Osteocyte (in vitro differentiated cells): ENCODE measurements around the gene PTPRG. TPM values are rescaled to one million over a fixed set of nuclear protein-coding genes. Genes with fewer than 3 reads are reported as not detected.
A peak's percentile ranks its signal among the peaks of the same experiment; 100 is the strongest.

Experiments
- DNase-seq: peaks from one replicate; pipeline ENCODE4 v3.0.0; 2021; ENCODE audit warnings: mixed read lengths; ENCODE audit not compliant: unreplicated experiment; ENCODE audit errors: extremely low spot score
- H3K27ac Mint-ChIP-seq: one replicate; pipeline ENCODE4 v1.8.0; 2021; ENCODE audit warnings: mild to moderate bottlenecking, mixed read lengths; ENCODE audit not compliant: unreplicated experiment
- H3K27me3 Mint-ChIP-seq: one replicate; pipeline ENCODE4 v1.8.0; 2021; ENCODE audit warnings: mixed read lengths; ENCODE audit not compliant: unreplicated experiment
- H3K36me3 Mint-ChIP-seq: one replicate; pipeline ENCODE4 v1.8.0; 2021; ENCODE audit warnings: mixed read lengths; ENCODE audit not compliant: unreplicated experiment
- H3K4me1 Mint-ChIP-seq: one replicate; pipeline ENCODE4 v1.8.0; 2021; ENCODE audit warnings: mixed read lengths; ENCODE audit not compliant: unreplicated experiment
- H3K4me3 Mint-ChIP-seq: one replicate; pipeline ENCODE4 v1.8.0; 2021; ENCODE audit warnings: mild to moderate bottlenecking, moderate library complexity, mixed read lengths; ENCODE audit not compliant: unreplicated experiment
- H3K9me3 Mint-ChIP-seq: one replicate; pipeline ENCODE4 v1.8.0; 2021; ENCODE audit warnings: mixed read lengths; ENCODE audit not compliant: unreplicated experiment
- CTCF ChIP-seq: fragments of 200-600 bp; sonication (generic); IDR thresholded peaks from 2 replicates; pipeline ENCODE4 v1.5.0; 2021; ENCODE audit warnings: antibody characterized with exemption, mild to moderate bottlenecking, moderate library complexity
- total RNA-seq: library from RNA; stranded (reverse); gene quantifications from 2 replicates; pipeline ENCODE4 v1.2.1, GENCODE V29; 2021

Gene PTPRG
- total RNA-seq, 1 donor from 2014 or later: 48.1 TPM

DNA sequence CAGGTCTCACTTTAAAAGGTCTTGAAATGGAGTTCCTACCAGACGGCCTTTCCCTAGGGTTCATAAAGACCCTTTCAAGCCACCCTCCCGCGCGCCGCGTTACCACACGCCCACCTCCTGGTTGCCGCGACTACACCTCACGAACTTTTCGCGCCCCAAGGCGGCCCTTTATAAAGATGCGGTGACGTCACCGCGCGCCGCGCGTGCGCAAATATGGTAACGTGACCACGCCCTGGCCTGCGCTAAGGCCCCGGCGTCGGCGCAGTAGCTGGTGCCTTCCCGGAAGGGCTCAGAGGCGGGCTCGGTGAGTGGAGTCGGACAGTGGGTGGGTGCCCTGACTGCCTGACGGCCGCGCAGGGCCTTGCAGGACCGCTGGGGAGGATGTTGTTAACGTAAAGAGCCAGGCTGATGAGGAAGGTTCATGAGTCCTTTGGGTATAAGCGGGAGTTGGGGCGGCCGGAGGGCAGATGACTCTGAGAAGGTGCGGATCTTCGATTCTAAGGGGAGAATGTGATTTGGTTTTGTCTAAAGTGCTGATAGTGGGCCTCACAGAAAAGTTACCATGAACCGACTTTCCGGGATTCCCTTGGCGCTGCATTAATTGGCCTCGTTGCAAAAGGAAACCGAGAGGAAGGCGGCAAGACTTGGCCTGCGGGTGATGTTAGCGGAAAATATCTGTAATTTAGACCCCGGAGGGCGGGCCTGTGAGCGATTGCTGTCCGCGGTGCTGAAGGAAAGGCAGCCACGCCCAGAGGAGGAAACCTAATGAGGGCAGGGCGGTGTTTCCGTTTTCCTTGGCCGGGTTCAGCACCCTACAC is 757.6 kb downstream of the PTPRG start:
- Mint-ChIP-seq H3K9me3 (peaks cover 5% of the 10 kb centered on the region), H3K4me1 (peaks cover 19% of the 10 kb centered on the region), H3K27ac (peak overlapping the region; percentile 98), H3K4me3 (peak overlapping the region; percentile 100), H3K36me3 (peaks cover 12% of the 10 kb centered on the region), H3K27me3 (no peaks in the 10 kb centered on the region)
- no peak for TF ChIP-seq CTCF
- peak; percentile 95 for DNase-seq

DNA sequence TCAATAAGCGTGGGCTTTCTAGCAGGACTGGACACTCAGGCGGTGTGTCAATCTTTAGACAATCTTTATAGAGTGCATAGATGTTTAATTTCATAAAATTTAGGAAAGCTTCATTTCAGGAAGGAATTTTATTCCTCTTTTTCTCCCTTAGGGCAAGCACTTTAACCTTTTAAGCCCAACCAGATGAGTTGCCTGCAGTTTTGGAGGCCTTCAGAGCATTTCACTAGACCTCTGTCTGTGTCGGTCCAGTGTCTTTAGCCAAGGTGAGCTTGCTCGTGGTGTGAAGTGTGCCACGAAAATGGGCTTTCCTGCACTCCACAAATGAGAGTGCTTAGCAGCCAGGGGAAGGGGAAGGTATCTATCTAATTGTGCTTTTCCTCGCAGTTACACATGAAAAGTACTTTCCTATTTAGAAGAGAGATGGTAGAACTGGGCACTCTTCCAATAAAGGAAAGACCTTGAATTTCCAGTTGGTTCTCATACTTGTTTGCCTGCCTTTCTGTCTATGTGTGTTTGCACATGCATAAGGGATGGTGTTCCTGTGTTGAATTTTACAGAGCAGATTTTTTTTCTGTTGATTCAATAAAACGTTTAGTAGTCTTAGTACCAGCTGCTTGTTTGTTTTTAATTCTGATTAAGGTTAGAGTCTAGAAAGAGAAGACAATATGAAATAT is 758.3 kb downstream of the PTPRG start:
- Mint-ChIP-seq H3K4me3 (peak overlapping the region; percentile 100), H3K36me3 (peaks cover 14% of the 10 kb centered on the region), H3K4me1 (peaks cover 19% of the 10 kb centered on the region), H3K27me3 (no peaks in the 10 kb centered on the region), H3K27ac (peak overlapping the region; percentile 98), H3K9me3 (peaks cover 5% of the 10 kb centered on the region)
- no peak for TF ChIP-seq CTCF
- no peak for DNase-seq

GRCh38 chr3:62323241-62323640 is 761.9 kb downstream of the PTPRG start:
- no peak overlapping the region for H3K4me3 Mint-ChIP-seq
- H3K36me3 Mint-ChIP-seq: peaks cover 19% of the 10 kb centered on the region
- peaks cover 12% of the 10 kb centered on the region for H3K4me1 Mint-ChIP-seq

DNA sequence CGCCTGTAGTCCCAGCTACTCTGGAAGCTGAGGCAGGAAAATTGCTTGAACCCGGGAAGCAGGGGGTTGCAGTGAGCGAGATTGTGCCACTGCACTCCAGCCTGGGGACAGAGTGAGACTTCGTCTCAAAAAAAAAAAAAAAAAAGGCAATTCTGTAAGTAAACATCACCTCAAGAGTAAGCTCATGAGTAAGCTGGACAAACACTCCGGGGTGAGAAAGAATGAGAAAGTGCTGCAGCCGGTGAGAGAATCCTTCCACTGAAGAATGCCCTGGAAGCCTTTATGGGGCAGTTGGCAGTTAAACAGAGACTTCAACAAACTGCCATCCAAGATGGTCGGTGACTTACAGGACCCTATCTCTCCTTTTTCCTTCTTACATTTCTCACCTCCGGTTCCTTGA is 764.5 kb downstream of the PTPRG start:
- no peaks in the 10 kb centered on the region for H3K9me3 Mint-ChIP-seq
- TF ChIP-seq CTCF: no peak
- no peaks in the 10 kb centered on the region for H3K4me1 Mint-ChIP-seq
- H3K36me3 Mint-ChIP-seq: peaks cover 17% of the 10 kb centered on the region
- H3K4me3 Mint-ChIP-seq: no peak overlapping the region
- DNase-seq: no peak
- H3K27ac Mint-ChIP-seq: no peak overlapping the region
- H3K27me3 Mint-ChIP-seq: no peaks in the 10 kb centered on the region

More at GRCh38 chr3:62323241-62323640, 761.9 kb downstream of the PTPRG start:
- Mint-ChIP-seq H3K27me3 (no peaks in the 10 kb centered on the region), H3K9me3 (peaks cover 5% of the 10 kb centered on the region), H3K27ac (no peak overlapping the region)
- TF ChIP-seq CTCF: no peak
- no peak for DNase-seq

DNA sequence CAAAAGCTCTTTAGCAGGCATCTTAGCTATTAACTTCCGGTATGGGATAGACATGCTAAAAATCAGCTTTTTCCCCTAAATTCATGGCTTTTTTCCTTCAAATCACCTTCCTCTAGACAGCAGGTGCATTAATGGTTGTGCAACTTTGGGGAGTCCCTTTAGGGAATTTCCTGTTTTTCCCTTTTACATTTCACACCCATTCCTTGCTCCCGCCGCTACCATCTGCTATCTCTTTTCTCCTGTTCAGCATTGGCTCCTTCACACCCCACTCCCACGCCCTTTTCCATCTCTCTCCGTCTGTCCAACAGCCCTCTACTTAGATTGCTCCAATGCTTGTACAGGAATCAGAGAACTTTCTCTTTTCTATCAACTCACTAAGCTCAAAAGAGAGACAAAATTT is 768.6 kb downstream of the PTPRG start:
- DNase-seq: no peak
- H3K27ac Mint-ChIP-seq: no peak overlapping the region
- H3K36me3 Mint-ChIP-seq: peaks cover 7% of the 10 kb centered on the region
- no peak for TF ChIP-seq CTCF
- H3K4me3 Mint-ChIP-seq: no peak overlapping the region
- no peaks in the 10 kb centered on the region for H3K27me3 Mint-ChIP-seq
- H3K4me1 Mint-ChIP-seq: no peaks in the 10 kb centered on the region
- H3K9me3 Mint-ChIP-seq: no peaks in the 10 kb centered on the region
